ENCODE results near the gene DAND5. TPM values are rescaled to one million over a fixed set of nuclear protein-coding genes. Genes with fewer than 3 reads are reported as not detected.

DAND5 gene
- total and polyA plus RNA-seq, 2 of the 13 experiments (the other 11 are each of a cell fraction or from before 2014, with no cell fraction given) = 0.04 TPM; not detected in 1

GRCh38 chr19:12933287-12934072 lies 35.9 kb upstream of the DAND5 start, which contains the start of gene FARSA (continued):
- no peak for TF ChIP-seq GFI1 (CRISPR knock-in tag; IDR thresholded peaks at IDR 0.05; ENCODE audit: borderline replicate concordance)
- TF ChIP-seq PAX8 (CRISPR knock-in tag; IDR thresholded peaks at IDR 0.05; ENCODE audit: borderline replicate concordance) = peak; percentile 58; the same call in 1 of the 2 replicates
- TF ChIP-seq PHF5A (CRISPR knock-in tag; IDR thresholded peaks at IDR 0.05; ENCODE audit: low read depth, unreplicated experiment) = no peak
- peak; percentile 65 for TF ChIP-seq TBX2 (CRISPR knock-in tag; IDR thresholded peaks at IDR 0.05; ENCODE audit: borderline replicate concordance)
- no peak for TF ChIP-seq MYNN (CRISPR knock-in tag; IDR thresholded peaks at IDR 0.05; ENCODE audit: low read depth)
- no peak for TF ChIP-seq GTF3A (CRISPR knock-in tag; conservative IDR thresholded peaks at IDR 0.05)
- TF ChIP-seq ZNF678 (CRISPR knock-in tag; IDR thresholded peaks at IDR 0.05) = 0 out of 2 replicates have a peak, but pooled peaks have one; percentile 81
- TF ChIP-seq ZGPAT (CRISPR knock-in tag; IDR thresholded peaks at IDR 0.05) = peak; percentile 87; the same call in 1 of the 2 replicates
- TF ChIP-seq ZNF570 (CRISPR knock-in tag; IDR thresholded peaks at IDR 0.05; ENCODE audit: borderline replicate concordance) = no peak
- TF ChIP-seq, protein P1, sequence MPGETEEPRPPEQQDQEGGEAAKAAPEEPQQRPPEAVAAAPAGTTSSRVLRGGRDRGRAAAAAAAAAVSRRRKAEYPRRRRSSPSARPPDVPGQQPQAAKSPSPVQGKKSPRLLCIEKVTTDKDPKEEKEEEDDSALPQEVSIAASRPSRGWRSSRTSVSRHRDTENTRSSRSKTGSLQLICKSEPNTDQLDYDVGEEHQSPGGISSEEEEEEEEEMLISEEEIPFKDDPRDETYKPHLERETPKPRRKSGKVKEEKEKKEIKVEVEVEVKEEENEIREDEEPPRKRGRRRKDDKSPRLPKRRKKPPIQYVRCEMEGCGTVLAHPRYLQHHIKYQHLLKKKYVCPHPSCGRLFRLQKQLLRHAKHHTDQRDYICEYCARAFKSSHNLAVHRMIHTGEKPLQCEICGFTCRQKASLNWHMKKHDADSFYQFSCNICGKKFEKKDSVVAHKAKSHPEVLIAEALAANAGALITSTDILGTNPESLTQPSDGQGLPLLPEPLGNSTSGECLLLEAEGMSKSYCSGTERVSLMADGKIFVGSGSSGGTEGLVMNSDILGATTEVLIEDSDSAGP (CRISPR knock-in tag; IDR thresholded peaks at IDR 0.05; ENCODE audit: borderline replicate concordance) = peak; percentile 95
- peak; percentile 49; the same call in 1 of the 2 replicates for TF ChIP-seq ZNF776 (CRISPR knock-in tag; IDR thresholded peaks at IDR 0.05)
- peak; percentile 86; the same call in 1 of the 2 replicates for TF ChIP-seq ZNF230 (CRISPR knock-in tag; IDR thresholded peaks at IDR 0.05)
- no peak for TF ChIP-seq ZNF180 (CRISPR knock-in tag; IDR thresholded peaks at IDR 0.05; ENCODE audit: borderline replicate concordance, low read depth)
- TF ChIP-seq BORCS8-MEF2B (CRISPR knock-in tag; IDR thresholded peaks at IDR 0.05) = peak; percentile 71
- peak; percentile 82 for TF ChIP-seq BCL3 (CRISPR knock-in tag; IDR thresholded peaks at IDR 0.05)
- TF ChIP-seq, protein P2, sequence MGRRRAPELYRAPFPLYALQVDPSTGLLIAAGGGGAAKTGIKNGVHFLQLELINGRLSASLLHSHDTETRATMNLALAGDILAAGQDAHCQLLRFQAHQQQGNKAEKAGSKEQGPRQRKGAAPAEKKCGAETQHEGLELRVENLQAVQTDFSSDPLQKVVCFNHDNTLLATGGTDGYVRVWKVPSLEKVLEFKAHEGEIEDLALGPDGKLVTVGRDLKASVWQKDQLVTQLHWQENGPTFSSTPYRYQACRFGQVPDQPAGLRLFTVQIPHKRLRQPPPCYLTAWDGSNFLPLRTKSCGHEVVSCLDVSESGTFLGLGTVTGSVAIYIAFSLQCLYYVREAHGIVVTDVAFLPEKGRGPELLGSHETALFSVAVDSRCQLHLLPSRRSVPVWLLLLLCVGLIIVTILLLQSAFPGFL (CRISPR knock-in tag; IDR thresholded peaks at IDR 0.05) = no peak
- TF ChIP-seq ZNF75D (CRISPR knock-in tag; IDR thresholded peaks at IDR 0.05; ENCODE audit: borderline replicate concordance) = no peak
- TF ChIP-seq FOSL2 (CRISPR knock-in tag; IDR thresholded peaks at IDR 0.05) = peak; percentile 51; the same call in 1 of the 2 replicates
- peak; percentile 64 for TF ChIP-seq PPARG (CRISPR knock-in tag; conservative IDR thresholded peaks at IDR 0.05)
- 0 out of 2 replicates have a peak, but pooled peaks have one; percentile 17 for TF ChIP-seq ZNF136 (CRISPR knock-in tag; IDR thresholded peaks at IDR 0.05; ENCODE audit: low read depth)
- no peak for TF ChIP-seq ARNT (IDR thresholded peaks at IDR 0.05)
- no peak for TF ChIP-seq ZFAT (CRISPR knock-in tag; conservative IDR thresholded peaks at IDR 0.05)
- TF ChIP-seq ETV5 (CRISPR knock-in tag; IDR thresholded peaks at IDR 0.05; ENCODE audit: borderline replicate concordance) = peak; percentile 70
- no peak for TF ChIP-seq LCORL (IDR thresholded peaks at IDR 0.05)
- peak; percentile 29; the same call in 1 of the 2 replicates for TF ChIP-seq LCORL (CRISPR knock-in tag; IDR thresholded peaks at IDR 0.05)
- no peak for TF ChIP-seq ZMYM2 (CRISPR knock-in tag; IDR thresholded peaks at IDR 0.05)

All from HepG2 (cell line).